IMR-90 (cell line): ENCODE data around the gene FSD1L. TPM values are rescaled to one million over a fixed set of nuclear protein-coding genes. Genes with fewer than 3 reads are reported as not detected.

ENCODE experiments used
- ATAC-seq: fragments of 200-7000 bp; cut with Tn5 transposase; 2 replicates; pipeline ENCODE4 v1.9.1; 2020; ENCODE audit warnings: low read depth, mild to moderate bottlenecking, moderate library complexity
- BruUV-seq: library from RNA; stranded (reverse); fragments of 400-500 nt; replicated peaks from 2 replicates; lab custom pipeline; 2021; lab: Mats Ljungman, UMichigan
- CTCF ChIA-PET: fragments of 300-600 bp; formaldehyde crosslinking; extraction: SDS; loops from one replicate; lab custom pipeline; 2021; ENCODE audit warnings: antibody characterized with exemption; lab: Yijun Ruan, JAX
- POLR2A ChIA-PET: fragments of 300-600 bp; sonication (Branson Sonifier 250); formaldehyde crosslinking; loops from one replicate; lab custom pipeline; 2022; ENCODE audit warnings: antibody characterized with exemption; ENCODE audit not compliant: unreplicated experiment; lab: Charles Lee
- DNase-seq: peaks from one replicate; pipeline ENCODE4 v3.0.0; 2013
- H2AFZ ChIP-seq: replicated peaks from 2 replicates; pipeline ENCODE3; 2013; ENCODE audit warnings: low read length, mild to moderate bottlenecking; ENCODE audit not compliant: poor library complexity
- H2AK5ac ChIP-seq: 2 replicates; pipeline ENCODE4 v1.6.1; 2013; ENCODE audit warnings: low read depth, low read length, inconsistent platforms
- H2AK9ac ChIP-seq: replicated peaks from 2 replicates; pipeline ENCODE3; 2013; ENCODE audit warnings: mild to moderate bottlenecking, low read depth, low read length, moderate library complexity; ENCODE audit not compliant: poor library complexity
- H2BK120ac ChIP-seq: 2 replicates; pipeline ENCODE4 v1.6.1; 2013; ENCODE audit warnings: low read depth, low read length, inconsistent platforms
- H2BK15ac ChIP-seq: 3 replicates; pipeline ENCODE4 v1.6.1; 2013; ENCODE audit warnings: low read depth, low read length, inconsistent platforms
- H2BK20ac ChIP-seq: 2 replicates; pipeline ENCODE4 v1.6.1; 2013; ENCODE audit warnings: low read depth, mild to moderate bottlenecking, inconsistent platforms, low read length, moderate library complexity
- H2BK5ac ChIP-seq: 2 replicates; pipeline ENCODE4 v1.6.1; 2013; ENCODE audit warnings: mild to moderate bottlenecking, low read depth, low read length, inconsistent platforms; ENCODE audit not compliant: poor library complexity, severe bottlenecking
- H3K14ac ChIP-seq: replicated peaks from 2 replicates; pipeline ENCODE4 v1.6.1; 2013; ENCODE audit warnings: low read depth, low read length, inconsistent platforms
- H3K18ac ChIP-seq: 2 replicates; pipeline ENCODE4 v1.6.1; 2013; ENCODE audit warnings: low read depth, low read length, control low read depth
- H3K23ac ChIP-seq: 2 replicates; pipeline ENCODE4 v1.6.1; 2013; ENCODE audit warnings: low read depth, low read length, inconsistent platforms
- H3K27ac ChIP-seq: 2 replicates; pipeline ENCODE4 v1.5.1; 2013; ENCODE audit warnings: mild to moderate bottlenecking, control low read depth, low read length; ENCODE audit not compliant: insufficient read depth
- H3K27me3 ChIP-seq: 2 replicates; pipeline ENCODE4 v1.6.1; 2013; ENCODE audit warnings: low read length; ENCODE audit not compliant: control insufficient read depth, insufficient read depth
- H3K36me3 ChIP-seq: 2 replicates; pipeline ENCODE4 v1.6.1; 2013; ENCODE audit warnings: low read length, mixed read lengths; ENCODE audit not compliant: control insufficient read depth, insufficient read depth
- H3K4ac ChIP-seq: 2 replicates; pipeline ENCODE4 v1.6.1; 2013; ENCODE audit warnings: low read depth, low read length, inconsistent platforms
- H3K4me1 ChIP-seq: 2 replicates; pipeline ENCODE4 v1.6.1; 2013; ENCODE audit warnings: low read length, mixed read lengths; ENCODE audit not compliant: control insufficient read depth, insufficient read depth
- H3K4me2 ChIP-seq: 2 replicates; pipeline ENCODE4 v1.6.1; 2013; ENCODE audit warnings: low read depth, mild to moderate bottlenecking, control low read depth, low read length, moderate library complexity
- H3K4me3 ChIP-seq: 2 replicates; pipeline ENCODE4 v1.5.1; 2013; ENCODE audit warnings: low read depth, mild to moderate bottlenecking, control low read depth, low read length, moderate library complexity; ENCODE audit not compliant: insufficient read depth
- H3K56ac ChIP-seq: 2 replicates; pipeline ENCODE4 v1.6.1; 2013; ENCODE audit warnings: low read length, inconsistent platforms; ENCODE audit not compliant: insufficient read depth; ENCODE audit errors: extremely low read depth
- H3K79me1 ChIP-seq, 2 experiments: 2 replicates each; pipeline ENCODE4 v1.6.1; 2013; ENCODE audit warnings: low read length in 2 of 2, inconsistent platforms in 1 of 2, low read depth in 1 of 2
- H3K9ac ChIP-seq: 2 replicates; pipeline ENCODE4 v1.6.1; 2013; ENCODE audit warnings: low read depth, low read length, control low read depth
- H3K9me1 ChIP-seq: 2 replicates; pipeline ENCODE4 v1.6.1; 2013; ENCODE audit warnings: low read length, inconsistent platforms; ENCODE audit not compliant: insufficient read depth
- H3K9me3 ChIP-seq: 2 replicates; pipeline ENCODE4 v1.6.1; 2013; ENCODE audit warnings: low read length; ENCODE audit not compliant: control insufficient read depth, insufficient read depth
- H4K20me1 ChIP-seq: 2 replicates; pipeline ENCODE4 v1.6.1; 2013; ENCODE audit warnings: low read length, inconsistent platforms; ENCODE audit not compliant: insufficient read depth
- H4K5ac ChIP-seq: 2 replicates; pipeline ENCODE4 v1.6.1; 2013; ENCODE audit warnings: mild to moderate bottlenecking, low read depth, low read length, control low read depth
- H4K8ac ChIP-seq, 2 experiments: 2 replicates each; pipeline ENCODE4 v1.6.1; 2013; ENCODE audit warnings: low read depth in 2 of 2, low read length in 2 of 2, control low read depth in 1 of 2, inconsistent platforms in 1 of 2
- H4K91ac ChIP-seq: 2 replicates; pipeline ENCODE4 v1.6.1; 2013; ENCODE audit warnings: low read depth, low read length, inconsistent platforms; ENCODE audit not compliant: insufficient read depth
- POLR2A ChIP-seq: IDR thresholded peaks from 2 replicates; pipeline ENCODE4 v1.6.1; 2012; ENCODE audit warnings: mild to moderate bottlenecking, low read depth, low read length
- RCOR1 ChIP-seq: IDR thresholded peaks from 2 replicates; pipeline ENCODE4 v1.6.1; 2012; ENCODE audit warnings: mild to moderate bottlenecking, low read length, improper control_type of control experiment; ENCODE audit not compliant: insufficient replicate concordance
- WGBS, 2 experiments: methylation state at CpG; one replicate each; pipeline versions ENCODE4 v1.1.5 to v1.1.7; 2013; ENCODE audit warnings: missing lambda C conversion rate in 2 of 2; ENCODE audit not compliant: insufficient read length in 1 of 2; ENCODE audit errors: extremely low coverage in 2 of 2; 5-methylcytosine and 5-hydroxymethylcytosine counted together
- dilution Hi-C: fragments of 300-500 bp; cut with HindIII; formaldehyde crosslinking; loops from one replicate; pipeline ENCODE4 v1.14.3; 2018; ENCODE audit warnings: low sequenced_read_pairs; ENCODE audit not compliant: unreplicated experiment
- in situ Hi-C: fragments of 300-500 bp; cut with MboI; formaldehyde crosslinking; loops from 3 replicates; pipeline ENCODE4 v1.14.3; 2019; ENCODE audit warnings: low sequenced_read_pairs, inconsistent platforms, mixed read lengths
- intact Hi-C: fragments of 100-400 bp; cut with micrococcal nuclease; formaldehyde crosslinking; loops from 2 replicates; pipeline ENCODE4 v1.10.0; 2022
- polyA plus RNA-seq, 3 experiments: library from polyadenylated mRNA; depleted of rRNA; stranded (reverse); fragments of >200 nt; gene quantifications; 2 replicates each; pipeline ENCODE4 v1.2.3, GENCODE V29; 2012; ENCODE audit warnings: low replicate concordance in 1 of 3
- total RNA-seq: library from RNA; depleted of rRNA; stranded (reverse); fragments of >200 nt; gene quantifications from 2 replicates; pipeline ENCODE4 v1.2.3, GENCODE V29; 2012

Gene FSD1L
- total and polyA plus RNA-seq, 2 of the 4 experiments (the other 2 are of a cell fraction): 1.4 to 2.9 TPM

- Histone ChIP-seq H3K4me2 (peak overlapping the region; percentile 5; the same call in 1 of the 2 replicates), H2BK5ac (peak overlapping the region; percentile 43), H3K18ac (no peak overlapping the region), H4K91ac (no peak overlapping the region), H3K36me3 (peaks cover 4% of the 10 kb centered on the region; the same call in 1 of the 2 replicates), H2BK20ac (no peak overlapping the region), H3K79me1 (peaks cover 0 to 3% of the 10 kb centered on the region in 2 experiments; a peak in 2 of 4 replicates), H3K14ac (no peak overlapping the region), H2AFZ (no peak overlapping the region), H3K27ac (no peak overlapping the region), H4K5ac (no peak overlapping the region), H2AK5ac (no peak overlapping the region), H4K8ac (no peak overlapping the region), H3K9me1 (no peaks in the 10 kb centered on the region), H3K23ac (no peak overlapping the region), H2AK9ac (no peak overlapping the region), H2BK120ac (no peak overlapping the region), H3K27me3 (no peaks in the 10 kb centered on the region), H3K4me3 (no peak overlapping the region), H4K20me1 (no peaks in the 10 kb centered on the region), H3K56ac (no peak overlapping the region), H3K4ac (no peak overlapping the region), H3K9me3 (no peaks in the 10 kb centered on the region), H3K9ac (no peak overlapping the region), H3K4me1 (no peaks in the 10 kb centered on the region), H2BK15ac (no peak overlapping the region)
- ATAC-seq: peak; percentile 93
- intact Hi-C loops: no loop called here
- dilution Hi-C loops: no loop called here
- TF ChIP-seq RCOR1 (no peak), POLR2A (no peak)
- peak; percentile 89 for DNase-seq
- ChIA-PET CTCF (no interaction called here), POLR2A (no interaction called here)
- no CpG with 5 or more reads among the region's 1 CpG for WGBS, 2 experiments
- no TSS peak for BruUV-seq
- in situ Hi-C loops: no loop called here
These were observed 62.2 kb downstream of the FSD1L start for GRCh38 chr9:105510024-105510423.
